Dedifferentiated amniotic fluid mesenchymal stem cell (primary cell): ENCODE measurements around the gene COL23A1.

Experiments used
- DNase-seq: peaks from one replicate; pipeline ENCODE4 v3.0.0-alpha.2; 2016; ENCODE audit errors: extremely low spot score

COL23A1 gene

DNA sequence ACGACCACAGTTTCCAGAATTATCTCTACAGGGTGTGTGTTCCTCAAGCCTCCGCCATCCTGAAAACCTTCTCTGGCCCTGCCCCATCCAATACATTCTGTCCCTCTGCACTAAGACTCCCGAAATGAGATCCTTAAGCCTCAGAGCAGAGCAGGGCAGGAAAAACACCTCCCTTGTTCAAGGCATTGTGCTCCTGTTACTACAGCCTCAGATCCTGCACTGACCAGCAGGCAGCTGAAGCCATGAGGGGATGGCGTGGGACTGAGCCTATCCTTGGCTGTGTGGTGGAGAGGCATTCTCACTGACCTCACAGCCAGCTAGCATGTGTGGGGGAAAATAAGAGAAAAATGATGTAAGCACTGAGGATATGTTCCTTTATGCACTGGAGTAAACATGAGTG lies 250.9 kb downstream of the COL23A1 start:
- DNase-seq = no peak

DNA sequence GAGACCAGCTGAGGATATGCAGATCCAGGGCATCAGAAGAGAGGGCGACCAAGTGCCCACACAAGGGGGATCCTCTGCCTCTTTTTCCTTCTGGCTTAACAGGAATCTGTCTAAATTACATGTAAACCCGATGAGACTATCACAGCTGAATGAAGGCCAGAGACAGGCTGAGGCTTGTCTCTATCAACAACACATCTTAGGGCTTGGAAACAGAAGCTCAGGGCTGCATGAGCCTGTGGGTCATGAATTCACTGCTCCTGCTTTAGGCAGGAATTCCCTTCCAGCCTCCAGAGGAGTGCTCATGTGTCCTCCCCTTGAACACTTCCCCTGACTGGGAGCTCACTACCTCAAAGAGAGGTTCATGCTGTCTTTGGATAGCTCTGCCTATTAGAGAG lies 251.4 kb downstream of the COL23A1 start:
- no peak for DNase-seq

DNA sequence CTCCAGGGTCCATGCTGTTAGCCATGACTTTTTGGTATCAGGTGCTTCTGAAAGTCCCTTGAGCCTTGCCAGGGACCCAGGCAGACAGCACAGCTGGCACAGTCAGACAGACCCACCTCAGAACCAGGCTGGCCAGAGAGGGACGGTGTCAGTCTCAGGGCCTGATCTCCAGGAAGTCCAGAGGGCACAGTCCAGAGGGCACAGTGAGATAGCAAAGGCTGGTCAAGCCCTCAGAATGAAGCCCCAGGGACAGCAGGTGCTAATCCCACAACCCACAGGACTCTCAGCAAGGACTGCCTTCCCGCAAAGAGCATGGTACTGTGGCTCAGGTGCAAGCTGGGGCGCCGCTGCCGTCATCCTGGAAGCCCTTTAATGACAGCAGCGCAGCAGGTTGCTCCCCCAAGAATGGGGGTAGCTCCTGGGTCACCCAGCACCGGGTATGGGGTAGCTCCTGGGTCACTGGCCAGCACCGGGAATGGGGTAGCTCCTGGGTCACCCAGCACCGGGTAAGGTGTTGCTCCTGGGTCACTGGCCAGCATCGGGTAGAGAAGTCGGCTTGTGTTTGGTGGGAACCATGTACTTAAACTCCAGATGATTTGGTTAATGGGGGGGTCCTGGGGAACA lies 252.0 kb downstream of the COL23A1 start:
- no peak for DNase-seq

DNA sequence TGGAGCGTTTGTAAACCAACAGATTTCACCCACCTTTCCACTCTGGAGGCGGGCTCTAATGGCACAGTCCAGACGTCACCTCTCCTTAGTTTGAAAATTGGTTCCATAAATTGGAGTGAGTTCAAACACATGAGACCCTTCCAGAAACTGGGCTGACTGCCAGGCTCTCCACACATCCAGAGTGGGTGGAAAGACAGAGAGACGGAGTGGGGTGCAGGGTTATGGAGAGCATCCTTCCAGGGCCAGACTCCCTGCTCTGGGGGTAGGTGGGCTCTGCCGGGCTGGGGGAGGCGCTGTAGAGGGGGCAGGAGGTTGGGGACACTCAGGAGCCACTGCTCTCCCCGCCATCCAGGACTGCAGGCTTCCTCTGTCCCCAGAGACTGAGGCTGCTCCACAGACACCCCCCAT lies 252.9 kb downstream of the COL23A1 start:
- no peak for DNase-seq

DNA sequence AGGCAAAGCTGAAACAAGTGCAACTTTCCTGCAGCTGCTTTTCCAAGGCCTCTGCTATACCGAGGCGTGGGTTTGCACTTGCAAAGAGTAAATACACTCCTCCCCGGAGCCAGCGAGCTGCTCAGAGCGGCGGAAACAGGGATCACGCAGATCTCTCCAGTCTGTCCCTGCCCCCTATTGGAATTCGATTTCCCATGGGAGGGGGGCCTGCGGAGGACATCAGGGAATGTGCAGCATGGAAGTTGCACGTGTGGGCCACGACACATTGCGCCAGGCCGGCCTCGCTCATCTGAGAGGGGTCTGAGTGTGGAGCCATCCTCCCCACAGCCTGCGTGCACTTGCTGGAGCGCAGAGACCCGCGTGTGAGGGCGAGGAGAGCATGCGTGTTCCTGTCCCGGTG lies 253.3 kb downstream of the COL23A1 start:
- DNase-seq = no peak

DNA sequence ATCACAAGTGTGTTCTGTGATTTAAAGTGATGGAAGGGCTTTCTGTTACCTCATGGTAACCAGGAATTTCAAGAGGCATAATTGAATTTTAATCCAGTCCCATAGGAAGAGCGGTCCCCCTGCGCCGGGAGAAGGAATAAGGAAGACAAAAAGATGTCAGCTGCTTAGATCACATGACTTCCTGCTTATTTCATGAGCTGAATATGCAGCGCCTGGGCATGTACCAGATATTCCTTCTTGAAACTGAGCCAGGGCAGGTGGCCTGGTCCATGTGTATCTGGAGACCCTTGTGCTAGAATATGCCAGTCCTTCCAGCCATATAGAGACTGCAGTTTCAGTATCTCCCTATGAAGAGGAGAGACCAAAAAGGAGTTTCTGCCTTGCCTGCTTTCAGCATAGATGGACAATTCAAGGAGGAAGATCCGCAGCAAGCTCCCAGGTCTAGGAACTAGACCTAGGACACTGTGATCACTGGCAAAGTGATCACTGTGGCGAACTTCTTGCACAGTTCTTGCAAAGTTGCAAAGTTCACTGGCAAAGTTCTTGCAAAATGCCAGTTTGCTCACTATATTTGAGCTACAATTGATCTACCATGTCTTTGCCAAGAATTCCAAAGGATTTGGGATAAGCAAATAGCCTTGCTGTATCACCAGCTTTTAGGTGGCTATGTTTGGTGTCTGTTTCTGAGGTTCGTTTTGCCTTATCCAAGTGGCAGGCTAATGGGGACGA lies 254.7 kb downstream of the COL23A1 start:
- DNase-seq = no peak

DNA sequence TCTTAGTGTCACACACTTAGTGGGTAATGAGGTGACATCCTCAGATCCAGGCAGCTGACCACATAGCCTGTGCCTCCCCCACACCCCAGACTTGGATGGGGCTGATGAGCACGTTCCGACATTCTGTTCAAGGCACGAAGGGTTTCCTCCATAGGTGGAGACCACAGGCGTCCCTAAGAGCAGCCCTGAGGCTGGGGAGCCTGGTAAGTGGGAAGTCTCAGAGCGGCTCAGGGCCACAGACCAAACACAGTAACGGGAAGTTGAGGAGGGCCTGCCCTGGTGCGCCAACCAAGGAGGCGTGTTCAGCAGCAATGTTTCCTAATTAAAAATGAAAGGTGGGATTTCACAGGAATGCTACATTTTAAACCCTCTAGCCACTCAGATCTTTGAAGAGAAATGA lies 255.3 kb downstream of the COL23A1 start:
- no peak for DNase-seq

DNA sequence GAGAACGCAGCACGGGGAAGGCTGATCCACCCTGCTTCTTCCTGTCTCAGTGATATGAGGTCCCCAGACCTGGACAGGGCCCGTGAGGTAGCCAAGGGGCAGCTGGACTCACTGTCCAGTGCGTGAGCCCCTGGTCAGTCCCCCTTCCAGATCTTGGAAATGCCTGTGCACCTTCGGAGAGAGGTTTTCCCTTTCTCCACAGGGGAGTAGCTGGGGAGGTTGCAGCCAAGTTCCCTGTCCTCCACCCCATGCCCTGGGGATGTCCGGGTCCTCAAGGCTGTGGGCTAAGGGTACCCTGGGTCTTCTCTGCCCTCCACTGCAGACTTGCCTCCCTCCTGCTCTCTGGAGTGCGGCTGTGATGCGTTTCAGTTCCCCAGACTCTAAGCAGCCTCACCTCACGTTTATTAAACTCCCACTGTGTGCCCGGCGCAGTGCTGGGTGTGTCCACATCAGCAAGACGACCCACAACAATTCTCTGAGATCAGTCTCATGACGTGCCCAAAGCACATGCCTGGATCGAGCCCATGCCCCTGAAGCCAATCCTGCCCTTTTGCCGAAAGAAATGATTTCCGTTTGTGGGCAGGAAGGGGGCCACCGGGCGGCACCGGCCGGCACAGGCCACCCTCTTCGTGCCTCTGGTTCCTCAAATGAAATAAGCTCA lies 256.2 kb downstream of the COL23A1 start:
- DNase-seq = no peak

DNA sequence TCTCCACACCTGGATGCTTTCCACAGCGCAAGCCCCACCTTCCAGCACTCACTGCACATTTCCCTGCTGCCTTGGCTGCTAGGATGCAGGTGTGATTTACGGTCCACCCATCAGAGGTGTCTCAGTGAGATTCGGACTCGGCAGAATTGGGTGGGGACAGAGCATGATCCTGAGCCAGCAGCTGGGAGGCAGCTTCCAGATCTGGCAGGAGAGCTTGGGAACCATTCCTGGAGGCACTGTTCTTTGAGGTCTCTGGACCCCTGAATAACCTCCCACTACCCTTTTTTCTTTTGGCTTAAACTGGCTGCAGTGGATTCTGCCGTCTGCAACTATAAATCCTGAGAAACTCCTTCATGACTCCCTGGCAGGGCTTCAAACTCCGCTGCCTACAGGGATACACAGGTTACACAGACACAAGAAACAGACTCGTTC lies 258.0 kb downstream of the COL23A1 start:
- no peak for DNase-seq

DNA sequence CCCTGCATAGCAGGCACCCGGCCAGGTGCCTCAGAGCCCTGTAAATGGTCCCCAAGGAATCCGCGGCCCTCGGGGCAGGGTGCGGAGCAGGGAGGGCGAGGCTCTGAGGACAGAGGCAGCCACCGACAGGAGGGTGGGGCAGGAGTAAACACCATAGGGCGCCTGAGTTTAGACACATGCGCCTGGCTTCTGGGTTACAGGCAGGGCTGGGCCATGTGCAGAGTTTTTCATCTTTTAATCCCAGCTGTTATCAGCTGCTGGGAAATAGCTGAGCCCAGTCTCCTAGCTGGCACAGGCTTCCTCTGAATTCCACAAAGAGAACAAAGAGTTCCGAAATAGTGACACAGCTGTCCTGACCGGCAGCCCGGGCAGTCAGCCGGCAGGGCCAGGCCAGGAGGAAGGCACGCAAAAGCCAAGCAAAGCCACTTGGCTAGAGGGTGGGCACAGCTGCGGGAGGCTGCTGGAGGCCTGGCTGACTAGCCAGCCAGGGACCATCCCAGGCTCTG lies 258.6 kb downstream of the COL23A1 start:
- no peak for DNase-seq

DNA sequence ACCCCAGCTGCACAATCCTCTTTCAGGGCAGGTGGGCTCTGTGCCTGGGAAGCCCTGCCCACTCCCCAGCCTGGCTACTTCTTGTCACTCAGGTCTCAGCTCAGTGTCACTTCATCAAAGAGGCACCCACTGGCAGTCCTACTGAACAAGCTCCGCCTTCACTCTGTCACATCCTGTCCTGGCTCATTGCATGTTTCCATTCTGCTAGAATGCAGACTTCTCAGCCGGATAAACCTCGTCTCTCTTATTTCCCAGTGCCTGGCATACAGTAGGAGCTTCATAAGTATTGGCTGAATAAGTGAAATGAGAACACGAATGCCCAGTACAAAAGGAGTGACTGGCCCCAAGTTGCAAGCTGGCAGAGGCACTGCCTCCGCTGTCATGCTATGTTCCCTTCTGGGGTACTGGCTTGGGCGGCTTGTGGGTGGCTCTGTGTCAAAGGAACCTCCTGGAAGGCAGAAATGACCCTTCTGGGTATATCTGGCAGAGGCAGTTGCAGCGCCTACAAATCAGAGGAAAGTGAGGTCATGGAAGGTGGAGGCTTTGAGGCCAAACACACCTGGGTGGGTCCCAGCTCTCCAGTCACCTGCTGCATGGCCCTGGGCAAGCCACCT lies 259.3 kb downstream of the COL23A1 start:
- DNase-seq = no peak

DNA sequence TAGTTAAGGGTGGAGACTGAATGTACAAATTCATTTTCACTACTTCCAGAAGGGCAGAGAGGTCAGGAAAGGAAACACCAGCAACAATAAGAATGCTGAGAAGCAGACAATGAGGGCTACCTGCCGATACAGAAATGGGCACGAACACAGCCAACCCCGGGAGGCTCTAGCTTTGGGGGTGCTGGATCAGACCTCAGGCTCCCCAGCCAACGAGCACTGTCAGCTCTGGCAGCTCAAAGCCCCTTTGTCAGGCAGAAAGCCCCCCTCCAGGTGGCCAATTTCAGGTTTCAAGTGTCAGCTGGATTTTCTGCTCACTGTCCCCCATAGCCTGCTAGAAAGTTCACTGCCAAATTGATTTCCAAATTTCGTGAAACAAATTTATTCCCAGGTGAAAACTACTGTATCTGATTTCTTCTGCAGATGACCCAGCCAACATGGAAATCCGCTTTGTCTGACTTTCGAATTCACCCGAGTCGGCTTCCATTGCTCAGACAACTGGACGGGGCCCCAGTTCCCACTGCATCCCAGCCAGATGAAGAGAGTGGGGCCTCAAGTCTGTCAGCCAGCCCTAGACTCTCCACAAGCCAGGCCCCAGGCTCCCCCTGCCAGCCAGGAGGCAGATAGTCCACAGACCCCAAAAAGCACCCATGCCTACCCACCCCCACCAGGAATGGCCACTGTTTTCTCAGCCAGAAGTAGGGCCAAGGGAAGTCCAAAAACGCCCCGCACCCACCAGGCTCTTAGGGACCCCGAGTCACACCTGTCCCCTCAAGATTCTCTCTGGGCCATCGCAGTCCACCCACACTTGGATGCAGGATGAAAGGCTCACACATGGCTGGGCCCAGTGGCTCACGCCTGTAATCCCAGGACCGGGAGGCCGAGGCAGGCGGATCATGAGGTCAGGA lies 261.1 kb downstream of the COL23A1 start:
- no peak for DNase-seq

DNA sequence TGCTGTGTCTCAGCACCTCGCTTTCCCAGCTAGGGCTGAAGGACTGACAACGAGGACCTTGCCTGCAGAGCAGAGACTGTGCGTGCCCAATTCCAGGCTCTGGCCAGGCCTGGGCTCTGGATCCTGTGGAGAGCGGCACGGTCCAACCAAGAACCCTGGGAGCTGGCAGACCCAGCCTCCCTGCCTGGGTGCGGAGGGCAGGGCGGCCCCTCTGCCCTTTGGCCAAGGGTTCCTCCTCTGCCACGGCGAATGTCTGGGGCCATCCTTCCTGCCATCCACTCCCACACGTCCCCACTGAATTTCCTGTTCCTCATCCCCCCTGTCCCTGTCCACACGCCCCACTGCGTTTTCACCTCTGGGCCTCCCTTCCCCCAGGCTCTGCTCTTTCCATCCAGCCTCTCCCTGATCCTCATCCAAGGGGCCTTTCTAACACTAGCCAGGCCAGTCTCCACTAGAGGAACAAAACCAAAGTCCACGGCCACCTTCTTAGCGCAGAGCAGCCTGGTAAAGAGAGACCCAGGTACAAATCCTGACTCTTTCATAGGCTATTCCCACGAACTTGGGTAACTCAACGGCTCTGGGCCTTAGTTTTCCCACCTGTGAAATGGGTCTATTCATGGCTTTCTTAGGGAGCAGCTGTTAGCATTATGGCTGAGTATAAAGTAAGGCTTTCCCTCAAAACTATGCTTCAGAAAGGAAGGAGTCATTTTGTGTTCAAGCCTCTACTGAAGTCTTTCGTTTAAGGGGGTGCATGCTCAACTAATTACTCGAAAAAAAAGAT lies 262.1 kb downstream of the COL23A1 start:
- no peak for DNase-seq

DNA sequence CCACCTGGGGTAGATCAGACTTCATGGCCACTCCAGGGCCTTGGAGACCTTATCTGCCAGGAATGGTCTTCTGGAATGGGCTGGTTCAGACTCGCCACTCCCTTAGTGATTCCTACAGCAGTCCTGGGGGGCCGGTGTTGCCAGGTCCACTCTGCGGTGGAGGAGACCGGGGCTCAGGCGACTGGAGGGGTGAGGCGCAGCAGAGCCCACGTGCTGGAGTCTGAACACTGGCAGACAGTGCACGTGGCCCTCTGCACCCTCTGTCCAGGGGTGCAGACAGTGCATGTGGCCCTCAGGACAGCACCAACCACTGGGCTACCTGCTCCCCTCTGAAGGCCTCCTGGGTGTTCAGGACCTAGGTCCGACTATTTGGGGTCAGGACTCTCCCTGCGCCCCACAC lies 262.7 kb downstream of the COL23A1 start:
- no peak for DNase-seq

DNA sequence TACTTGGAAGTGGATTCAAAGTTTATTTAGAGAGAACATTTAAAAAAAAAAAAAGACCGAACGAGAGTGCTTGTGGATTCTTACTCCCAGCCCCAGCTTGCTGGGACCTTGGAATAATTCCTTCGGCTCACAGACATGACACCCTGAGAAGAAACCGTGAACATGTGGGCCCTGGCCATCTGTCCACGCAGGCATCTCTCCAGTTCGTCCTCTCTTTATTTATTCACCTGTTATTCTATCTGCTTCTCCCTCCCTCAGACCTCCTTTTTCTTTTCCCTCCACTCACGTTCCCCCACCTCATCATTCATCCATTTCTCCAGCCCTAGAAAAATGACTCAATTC lies 263.8 kb downstream of the COL23A1 start:
- no peak for DNase-seq

DNA sequence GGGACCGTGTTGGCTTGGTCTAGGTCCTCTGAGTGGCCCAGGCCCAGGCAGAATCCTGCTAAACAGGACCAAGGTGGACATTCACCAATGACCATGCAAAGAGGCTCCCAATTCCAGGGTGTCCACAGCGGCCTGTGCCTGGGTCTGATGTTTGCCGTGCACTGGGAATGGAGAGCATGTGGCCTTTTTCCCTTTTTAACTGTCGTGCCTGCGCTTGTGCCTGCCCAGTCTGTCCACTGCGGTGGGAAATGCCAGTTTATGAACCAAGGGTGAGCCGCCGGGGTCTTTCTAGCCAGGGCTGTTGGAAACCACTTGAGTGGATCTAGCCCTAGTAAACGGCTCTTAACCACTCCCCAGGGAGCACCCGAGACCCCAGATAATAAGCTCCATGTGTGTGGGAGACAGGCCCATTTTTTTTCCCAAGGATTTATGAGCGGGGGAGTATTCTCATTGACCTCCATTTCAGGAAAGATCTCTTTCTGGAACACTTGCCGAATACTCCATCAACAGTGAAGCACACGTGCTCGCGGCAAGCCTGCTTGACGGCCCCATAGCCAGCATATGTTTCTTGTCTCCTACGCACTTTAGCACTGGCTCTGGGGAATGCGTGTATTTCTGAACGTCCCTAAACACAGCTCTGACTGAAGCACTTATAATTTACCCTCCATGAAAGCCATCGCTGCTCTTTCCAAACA lies 264.4 kb downstream of the COL23A1 start:
- DNase-seq = no peak

DNA sequence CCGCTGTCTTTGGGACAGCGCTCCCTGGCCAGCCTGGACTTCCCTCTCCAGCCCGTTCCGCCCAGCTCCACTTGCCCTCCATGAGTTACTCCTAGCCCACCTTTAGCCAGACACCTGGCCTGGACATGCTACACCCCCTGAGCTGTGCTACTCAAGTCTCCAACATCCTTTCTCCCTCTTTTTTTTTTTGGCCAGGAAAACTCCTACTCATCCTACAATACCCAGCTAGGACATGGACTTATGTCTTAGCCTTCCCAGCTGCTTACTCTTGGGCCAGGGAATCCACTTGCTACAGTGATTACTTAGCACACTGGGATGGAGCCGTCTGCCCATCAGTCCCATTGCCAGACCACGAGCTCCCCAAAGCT lies 264.9 kb downstream of the COL23A1 start:
- DNase-seq = no peak

DNA sequence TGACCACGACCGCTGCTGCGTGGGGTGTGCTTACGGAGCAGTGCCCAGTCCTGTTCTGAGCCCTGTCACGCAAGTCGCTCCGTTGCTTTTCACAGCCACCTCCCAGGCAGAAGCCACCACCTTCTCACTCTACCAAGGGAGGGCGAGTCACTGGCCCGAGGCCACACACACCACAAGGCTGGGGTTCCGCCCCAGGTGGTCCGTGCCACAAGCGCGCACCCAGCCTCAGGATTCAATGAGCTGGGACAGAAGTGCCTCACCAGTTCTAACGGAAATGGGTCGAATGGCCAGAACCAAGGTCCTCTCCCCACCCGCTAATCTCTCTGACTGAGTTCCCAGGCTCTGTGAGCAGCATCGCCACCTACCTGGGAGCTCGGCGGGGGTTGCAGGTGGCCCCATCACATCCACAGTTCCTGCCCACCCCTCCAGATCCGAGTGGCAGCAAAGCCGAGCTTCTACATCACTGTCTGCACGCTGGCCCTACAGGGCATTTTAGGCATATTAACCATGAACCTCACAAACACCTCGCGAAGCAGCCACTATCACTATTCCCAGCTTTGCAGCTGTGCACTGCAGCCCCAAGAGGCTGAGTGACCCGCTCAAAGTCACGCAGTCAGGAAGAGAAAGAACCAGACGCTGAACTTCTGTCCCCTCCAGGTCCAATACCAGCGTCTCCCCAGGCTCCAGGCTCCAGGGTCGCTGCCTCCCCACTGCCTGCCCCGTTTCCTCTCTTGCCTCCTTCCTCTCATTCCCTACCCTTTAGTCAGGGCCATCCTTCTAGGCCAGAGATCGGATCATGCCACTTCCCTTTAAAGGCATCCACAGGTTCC lies 265.5 kb downstream of the COL23A1 start:
- DNase-seq = no peak

DNA sequence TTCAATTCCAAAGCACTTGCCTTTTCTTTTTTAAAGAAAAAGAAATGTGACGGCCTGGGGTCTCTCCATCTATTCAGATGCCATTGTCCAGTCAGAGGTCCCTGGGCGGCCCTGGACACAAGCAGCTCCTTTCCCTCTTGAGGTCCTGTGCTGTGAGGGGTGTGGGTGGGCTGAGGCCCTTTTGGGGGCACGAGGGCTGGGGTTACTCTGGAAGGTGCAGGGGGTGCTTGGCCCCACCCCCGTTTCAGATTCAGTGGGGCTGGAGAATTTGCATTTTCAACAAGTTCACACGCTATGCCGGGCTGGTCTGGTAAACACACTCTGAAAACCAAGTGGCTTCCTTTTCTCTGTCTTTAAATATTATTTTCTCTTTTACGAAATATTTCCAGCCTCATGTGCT lies 266.2 kb downstream of the COL23A1 start:
- no peak for DNase-seq

DNA sequence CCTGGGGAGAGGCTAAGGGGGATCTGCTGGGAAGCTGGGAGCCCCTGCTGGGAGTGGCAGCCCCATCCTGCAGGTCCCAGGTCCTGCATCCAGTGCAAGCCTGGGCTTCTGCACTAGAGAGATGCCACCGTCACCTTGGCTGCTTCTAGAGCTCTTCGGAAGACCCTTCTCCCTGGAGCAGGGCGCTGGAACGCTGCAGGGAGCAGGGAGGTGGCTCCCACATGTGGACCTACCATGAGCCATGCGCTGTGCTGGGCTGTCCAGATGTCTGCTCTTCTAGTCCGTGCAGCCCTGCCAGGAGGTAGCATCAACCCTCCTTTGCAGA lies 266.7 kb downstream of the COL23A1 start:
- no peak for DNase-seq
